MG63 (cell line): ENCODE measurements around the gene TMEM9B. TPM values are rescaled to one million over a fixed set of nuclear protein-coding genes. Genes with fewer than 3 reads are reported as not detected.
"Not testable (repeated sequence)": the region's sequence is repeated elsewhere in the genome, so short reads cannot be mapped to it uniquely, and the experiment has no call there.

Source experiments
- DNase-seq: peaks from one replicate; pipeline ENCODE4 v3.0.0-alpha.2; 2020
- H3K27me3 ChIP-seq: fragments of 250-450 bp; sonication (Bioruptor Pico); 2 replicates; pipeline ENCODE4 v1.5.1; 2020; ENCODE audit warnings: mild to moderate bottlenecking, moderate library complexity
- H3K36me3 ChIP-seq: fragments of 250-450 bp; sonication (Bioruptor Pico); 2 replicates; pipeline ENCODE4 v1.5.1; 2020; ENCODE audit warnings: mild to moderate bottlenecking, moderate library complexity
- H3K4me3 ChIP-seq: fragments of 250-450 bp; sonication (Bioruptor Pico); 2 replicates; pipeline ENCODE4 v1.5.1; 2020; ENCODE audit warnings: mild to moderate bottlenecking, moderate library complexity
- H3K9me3 ChIP-seq: fragments of 250-450 bp; sonication (Bioruptor Pico); 2 replicates; pipeline ENCODE4 v1.5.1; 2020; ENCODE audit warnings: mild to moderate bottlenecking, moderate library complexity
- total RNA-seq: library from RNA; depleted of rRNA; stranded (reverse); fragments of >200 nt; shearing (Covaris generic); gene quantifications from 2 replicates; pipeline ENCODE4 v1.2.3, GENCODE V29; 2014; ENCODE audit warnings: low replicate concordance

The TMEM9B gene
- total RNA-seq, 1 experiment from 2014 or later: 44.4 TPM

DNA sequence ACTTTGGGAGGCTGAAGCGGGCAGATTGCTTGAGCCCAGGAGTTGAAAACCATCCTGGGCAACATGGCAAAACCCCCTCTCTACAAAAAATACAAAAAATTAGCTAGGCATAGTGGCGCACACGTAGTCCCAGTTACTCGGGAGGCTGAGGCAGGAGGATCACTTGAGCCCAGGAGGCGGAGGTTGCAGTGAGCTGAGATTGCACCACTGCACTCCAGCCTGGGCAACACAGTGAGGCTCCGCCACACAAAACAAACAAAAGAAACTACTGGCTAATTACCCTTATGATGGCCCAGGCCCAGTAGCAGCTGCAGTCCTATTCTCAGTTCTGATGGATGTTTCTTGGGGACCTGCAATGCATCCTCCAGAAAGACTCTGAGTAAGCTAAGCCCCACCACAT is 22.5 kb upstream of the TMEM9B start:
- H3K9me3 ChIP-seq, H3K27me3 ChIP-seq, H3K36me3 ChIP-seq, DNase-seq, H3K4me3 ChIP-seq: not testable (repeated sequence)

DNA sequence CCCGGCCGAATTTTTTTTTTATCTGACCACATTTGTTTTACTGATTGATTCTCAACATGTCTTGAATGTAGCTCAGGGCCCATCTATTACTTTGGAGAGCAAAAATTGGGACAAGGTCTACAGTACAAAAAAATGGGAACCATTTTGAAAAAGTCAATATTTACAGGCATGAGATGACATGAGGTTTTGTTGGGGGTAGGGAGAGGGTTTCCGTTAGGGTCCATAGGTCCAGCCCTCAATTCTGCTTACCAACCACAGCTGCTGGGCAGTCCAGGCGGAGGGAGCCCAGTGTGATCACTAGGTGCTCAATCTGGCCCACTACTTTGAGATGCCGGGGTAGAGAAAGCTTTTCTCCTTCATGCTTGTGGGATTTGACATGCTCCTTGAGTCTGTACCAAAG is 21.2 kb upstream of the TMEM9B start:
- Histone ChIP-seq H3K27me3 (no peaks in the 10 kb centered on the region), H3K4me3 (no peak overlapping the region), H3K36me3 (no peaks in the 10 kb centered on the region), H3K9me3 (no peaks in the 10 kb centered on the region)
- no peak for DNase-seq

DNA sequence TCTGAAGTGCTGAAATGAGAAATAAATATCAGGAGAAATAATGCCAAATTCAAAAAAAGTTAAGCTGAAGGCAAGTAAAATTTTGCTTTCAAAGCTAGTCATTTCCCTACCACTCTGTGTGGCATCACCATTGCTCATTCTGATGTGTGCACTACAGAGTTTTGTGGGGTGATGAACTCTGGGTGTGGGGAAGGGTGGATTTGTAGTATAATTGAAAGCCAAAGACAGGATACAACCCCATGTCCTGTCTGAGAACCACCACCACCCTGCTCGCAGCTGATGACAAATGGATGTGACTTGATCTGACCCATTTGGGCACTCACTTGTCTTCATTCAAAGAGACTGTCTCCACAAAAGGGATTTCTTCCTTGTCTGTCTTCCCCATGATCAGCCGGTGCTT is 19.3 kb upstream of the TMEM9B start:
- no peak for DNase-seq

DNA sequence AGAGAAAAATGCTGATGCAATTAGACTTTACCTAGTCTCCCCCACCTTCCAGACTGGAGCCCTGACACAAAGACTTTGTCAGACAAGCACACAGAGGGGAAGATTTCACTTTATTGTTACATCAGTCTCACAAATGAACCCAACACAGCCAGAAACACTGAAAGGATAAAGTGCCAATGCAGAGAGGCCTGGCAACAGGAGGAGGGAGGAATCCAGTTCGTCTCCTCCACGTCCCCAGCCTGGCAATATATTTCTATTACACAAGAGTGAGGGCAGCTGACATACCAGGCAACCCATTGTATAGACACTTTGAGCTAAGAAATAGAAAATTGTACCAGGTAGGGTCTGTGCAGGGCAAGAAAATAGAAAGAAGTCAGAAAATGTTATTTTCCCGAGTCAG is 16.2 kb upstream of the TMEM9B start:
- Histone ChIP-seq H3K4me3 (no peak overlapping the region), H3K36me3 (no peaks in the 10 kb centered on the region), H3K9me3 (no peaks in the 10 kb centered on the region), H3K27me3 (no peaks in the 10 kb centered on the region)
- no peak for DNase-seq

More for the DNA sequence above, 19.3 kb upstream of the TMEM9B start:
- no peaks in the 10 kb centered on the region for H3K36me3 ChIP-seq
- no peak overlapping the region for H3K4me3 ChIP-seq
- H3K9me3 ChIP-seq: no peaks in the 10 kb centered on the region
- H3K27me3 ChIP-seq: no peaks in the 10 kb centered on the region

DNA sequence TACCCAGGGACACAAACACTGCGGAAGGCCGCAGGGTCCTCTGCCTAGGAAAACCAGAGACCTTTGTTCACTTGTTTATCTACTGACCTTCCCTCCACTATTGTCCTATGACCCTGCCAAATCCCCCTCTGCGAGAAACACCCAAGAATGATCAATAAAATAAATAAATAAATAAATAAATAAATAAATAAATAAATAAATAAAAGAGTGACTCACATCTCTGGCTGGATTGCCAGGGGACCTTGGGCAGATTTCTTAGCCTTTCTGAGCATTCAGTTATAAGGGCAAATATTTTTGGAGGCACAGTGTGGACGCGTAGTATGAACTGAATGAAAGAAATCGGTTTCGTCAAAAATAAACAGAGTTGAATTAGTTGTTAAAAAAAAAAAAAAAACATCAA is 15.1 kb upstream of the TMEM9B start:
- not testable (repeated sequence) for H3K4me3 ChIP-seq, H3K27me3 ChIP-seq

DNA sequence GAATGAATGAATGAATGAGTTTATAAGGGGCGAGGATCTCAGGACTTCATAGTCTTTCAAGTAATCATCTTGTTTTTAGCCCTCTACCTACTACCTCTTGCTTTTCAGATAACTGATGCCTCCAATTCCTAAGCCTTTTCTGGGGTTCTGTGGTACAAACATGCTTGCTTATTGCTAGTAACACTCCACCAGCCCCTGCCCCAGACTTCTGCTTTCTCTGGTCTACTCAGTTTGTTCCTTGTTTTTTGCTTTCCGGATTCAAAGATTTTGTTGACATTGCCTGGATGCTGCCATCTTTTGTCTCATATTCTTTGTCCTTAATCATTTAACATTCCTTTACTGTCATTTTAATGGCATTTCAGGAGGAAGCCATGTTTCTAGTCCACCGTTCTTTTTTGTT is 8.9 kb upstream of the TMEM9B start:
- Histone ChIP-seq H3K4me3 (no peak overlapping the region), H3K36me3 (no peaks in the 10 kb centered on the region), H3K27me3 (no peaks in the 10 kb centered on the region), H3K9me3 (no peaks in the 10 kb centered on the region)
- DNase-seq: no peak

More for the DNA sequence above, 15.1 kb upstream of the TMEM9B start:
- H3K36me3 ChIP-seq, H3K9me3 ChIP-seq, DNase-seq: not testable (repeated sequence)

DNA sequence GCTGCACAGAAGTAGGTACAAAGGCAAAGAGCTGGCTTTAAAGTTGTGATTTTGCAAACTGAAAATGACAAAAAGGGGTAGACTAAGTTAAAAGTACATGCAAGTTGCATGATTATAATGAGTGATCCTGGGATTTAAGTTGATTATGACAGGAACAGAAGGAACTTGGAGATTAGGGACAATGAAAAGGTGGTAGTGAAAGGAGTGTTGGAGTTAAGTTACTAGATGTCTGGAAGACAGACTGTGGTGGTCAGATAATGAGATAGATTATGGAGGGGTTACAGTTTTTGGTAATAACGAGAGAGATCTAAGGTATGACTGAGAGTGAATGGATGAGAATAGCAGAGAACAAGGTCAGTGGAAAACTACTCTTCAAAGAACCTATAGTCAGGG is 7.7 kb upstream of the TMEM9B start:
- no peak overlapping the region for H3K4me3 ChIP-seq
- H3K36me3 ChIP-seq: no peaks in the 10 kb centered on the region
- DNase-seq: no peak
- no peaks in the 10 kb centered on the region for H3K27me3 ChIP-seq
- H3K9me3 ChIP-seq: no peaks in the 10 kb centered on the region

DNA sequence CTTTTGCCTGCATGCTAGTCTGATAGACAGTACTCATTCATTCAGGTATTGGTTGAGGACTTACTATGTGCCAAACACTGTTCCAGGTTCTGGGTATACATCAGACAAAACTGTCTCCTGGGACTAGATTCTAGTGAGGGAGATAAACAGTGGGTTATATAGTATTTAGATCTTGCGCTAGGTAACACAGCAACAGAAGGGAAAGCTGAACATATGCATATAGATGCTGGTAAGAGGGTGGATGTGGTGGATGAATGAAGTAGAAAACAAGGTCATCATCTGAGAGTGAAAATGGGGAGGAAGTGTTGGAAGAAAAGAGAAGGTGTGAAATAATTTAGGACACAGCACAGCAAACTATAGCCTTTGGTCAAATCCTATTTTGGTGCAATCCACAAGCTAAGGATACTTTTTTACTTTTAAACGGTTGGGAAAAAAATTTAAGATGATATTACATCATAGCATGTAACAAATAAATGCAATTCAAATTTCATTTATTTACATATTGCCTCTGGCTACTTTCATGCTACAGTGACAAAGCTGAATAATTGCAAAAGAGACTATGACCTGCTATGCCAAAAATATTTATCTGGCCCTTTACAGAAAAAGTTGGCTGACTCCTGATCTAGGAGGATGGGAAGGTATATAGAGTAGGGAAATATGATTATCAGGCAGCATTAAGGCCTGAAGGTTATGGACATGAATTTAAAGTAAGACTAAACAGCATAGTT is 7.1 kb upstream of the TMEM9B start:
- no peak for DNase-seq
- no peaks in the 10 kb centered on the region for H3K27me3 ChIP-seq
- H3K4me3 ChIP-seq: no peak overlapping the region
- H3K36me3 ChIP-seq: no peaks in the 10 kb centered on the region
- H3K9me3 ChIP-seq: no peaks in the 10 kb centered on the region

DNA sequence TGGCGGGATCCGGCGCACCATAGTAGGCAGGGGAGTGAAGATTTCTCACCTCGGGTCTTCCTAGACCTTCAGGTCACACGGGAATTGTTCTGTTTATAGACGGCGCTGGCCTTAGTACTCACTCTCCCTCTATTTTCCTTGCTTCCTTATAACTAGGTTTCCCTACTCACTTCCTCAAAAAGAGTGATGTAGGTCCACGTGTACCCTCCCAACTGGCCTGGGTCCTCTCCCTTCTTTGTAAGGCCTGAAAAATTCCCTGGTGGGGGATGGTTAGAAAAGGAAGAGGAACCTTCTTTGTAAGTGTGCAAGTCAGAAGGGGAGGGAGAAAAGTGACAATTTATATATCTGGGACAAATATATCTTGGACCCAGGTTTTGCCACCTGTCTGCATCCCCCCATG is 2.9 kb upstream of the TMEM9B start:
- no peak for DNase-seq
- Histone ChIP-seq H3K36me3 (peaks cover 2% of the 10 kb centered on the region), H3K4me3 (no peak overlapping the region), H3K9me3 (no peaks in the 10 kb centered on the region), H3K27me3 (no peaks in the 10 kb centered on the region)

DNA sequence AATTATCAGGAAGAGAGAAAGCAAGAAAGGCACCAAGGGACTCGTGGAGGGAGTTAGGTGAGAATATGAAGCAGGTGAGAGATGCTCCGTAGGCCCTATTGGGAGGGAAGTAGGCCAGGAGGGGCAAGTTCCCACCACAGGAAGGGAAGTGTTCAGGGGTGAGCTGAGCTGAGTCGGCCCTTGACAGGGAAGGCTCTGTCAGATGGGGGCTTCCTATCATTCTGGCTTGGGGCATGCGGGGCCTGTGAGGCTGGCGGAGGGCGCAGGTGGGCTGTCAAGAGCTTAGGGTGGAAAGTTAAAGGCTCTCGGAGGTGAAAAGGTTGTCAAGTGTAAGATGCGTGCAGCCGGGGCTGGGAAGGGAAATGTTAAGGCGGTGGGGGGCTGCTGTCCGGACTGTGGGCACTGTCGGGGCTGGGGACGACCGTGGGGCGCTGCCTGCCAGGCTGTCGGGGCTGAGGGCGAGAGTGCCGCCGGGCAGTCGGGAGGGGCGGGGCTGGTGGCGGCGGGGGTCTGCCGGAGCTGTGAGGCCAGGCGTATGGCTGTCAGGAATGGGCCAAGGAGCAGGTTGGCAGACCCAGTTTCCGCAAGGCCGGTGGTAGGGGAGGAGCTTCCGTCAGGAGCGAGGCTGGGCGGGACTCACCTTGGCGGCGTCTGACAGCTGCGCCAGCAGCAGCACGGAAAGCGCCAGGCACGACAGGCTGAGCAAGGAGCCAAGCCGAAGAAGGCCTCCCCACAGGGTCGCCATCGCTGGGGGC is 496 bp downstream of the TMEM9B start:
- peak; percentile 81 for DNase-seq
- H3K9me3 ChIP-seq: no peaks in the 10 kb centered on the region
- no peaks in the 10 kb centered on the region for H3K27me3 ChIP-seq
- H3K4me3 ChIP-seq: peak overlapping the region; percentile 93
- H3K36me3 ChIP-seq: peaks cover 10% of the 10 kb centered on the region

DNA sequence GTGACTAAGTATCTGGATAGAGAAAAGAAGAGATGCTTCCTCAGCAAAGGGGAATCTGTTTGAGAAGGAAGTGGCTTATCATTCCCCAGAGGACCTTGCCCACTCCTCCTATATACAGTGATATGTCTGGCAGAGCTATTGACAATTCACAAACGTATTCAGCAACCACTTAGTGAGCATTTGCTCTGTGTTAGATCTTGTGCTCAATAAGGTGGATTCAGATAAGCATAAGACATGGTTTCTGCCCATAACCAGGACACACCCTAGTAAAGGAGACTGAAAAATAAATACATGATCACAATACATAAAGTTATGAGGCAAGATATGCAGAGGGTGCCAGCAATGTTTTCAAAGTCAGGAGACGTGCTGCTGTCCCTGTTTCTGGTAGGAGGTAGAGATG is 1.4 kb downstream of the TMEM9B start:
- Histone ChIP-seq H3K36me3 (peaks cover 10% of the 10 kb centered on the region), H3K4me3 (peak overlapping the region; percentile 93), H3K9me3 (no peaks in the 10 kb centered on the region), H3K27me3 (no peaks in the 10 kb centered on the region)
- no peak for DNase-seq

DNA sequence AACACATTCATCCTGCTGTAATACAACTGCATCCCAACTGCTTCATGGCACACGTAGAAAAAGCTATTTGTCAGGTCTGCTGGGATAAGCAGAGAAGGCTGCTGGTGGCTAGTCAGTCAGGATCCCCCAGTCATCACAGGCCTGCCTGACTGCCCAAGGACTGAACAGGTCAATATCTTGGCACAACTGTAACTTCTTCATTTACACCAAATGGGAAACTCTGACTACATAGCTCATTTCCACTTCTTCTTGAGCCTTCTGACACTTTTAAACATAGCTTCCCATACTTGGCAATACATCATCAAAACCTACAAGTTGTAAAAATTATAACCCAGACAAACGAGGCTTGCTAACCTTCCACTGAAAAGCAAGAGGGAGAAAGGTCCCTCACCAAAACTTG is 2.8 kb downstream of the TMEM9B start:
- Histone ChIP-seq H3K9me3 (no peaks in the 10 kb centered on the region), H3K36me3 (peaks cover 10% of the 10 kb centered on the region), H3K4me3 (no peak overlapping the region), H3K27me3 (no peaks in the 10 kb centered on the region)
- DNase-seq: no peak

DNA sequence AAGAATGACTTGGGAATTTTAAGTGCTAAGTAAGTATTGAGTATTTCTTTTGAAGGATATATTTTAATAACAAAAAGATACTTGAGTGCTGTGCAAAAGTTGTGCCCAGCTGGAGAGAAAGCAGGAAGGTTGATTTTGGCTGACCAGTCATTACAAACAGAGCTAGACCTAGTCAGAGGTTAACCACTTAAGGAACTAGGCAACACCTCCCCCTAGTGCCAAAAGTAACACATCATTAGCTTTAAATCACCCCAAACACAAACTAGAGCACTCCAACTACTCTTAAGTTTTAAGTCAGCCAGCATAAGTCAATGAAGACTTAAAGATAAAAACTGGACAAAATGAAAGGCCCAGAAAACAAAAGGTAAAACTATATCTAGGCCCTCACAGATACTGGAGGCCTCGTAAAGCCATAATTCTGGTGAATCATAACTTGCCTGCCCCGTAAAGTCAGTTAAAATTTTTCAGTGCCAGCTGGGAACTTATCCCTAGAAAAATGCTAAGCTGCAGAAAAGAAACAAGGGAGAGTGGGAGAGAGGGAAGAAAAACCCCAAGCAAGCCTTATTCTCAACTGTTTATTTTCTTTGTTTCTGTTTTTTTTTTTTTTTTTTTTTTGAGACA is 4.6 kb downstream of the TMEM9B start:
- DNase-seq: peak; percentile 38
- H3K4me3 ChIP-seq: 0 out of 2 replicates have a peak overlapping the region, but pooled peaks have one; percentile 14
- H3K27me3 ChIP-seq: no peaks in the 10 kb centered on the region
- no peaks in the 10 kb centered on the region for H3K9me3 ChIP-seq
- peaks cover 18% of the 10 kb centered on the region for H3K36me3 ChIP-seq

DNA sequence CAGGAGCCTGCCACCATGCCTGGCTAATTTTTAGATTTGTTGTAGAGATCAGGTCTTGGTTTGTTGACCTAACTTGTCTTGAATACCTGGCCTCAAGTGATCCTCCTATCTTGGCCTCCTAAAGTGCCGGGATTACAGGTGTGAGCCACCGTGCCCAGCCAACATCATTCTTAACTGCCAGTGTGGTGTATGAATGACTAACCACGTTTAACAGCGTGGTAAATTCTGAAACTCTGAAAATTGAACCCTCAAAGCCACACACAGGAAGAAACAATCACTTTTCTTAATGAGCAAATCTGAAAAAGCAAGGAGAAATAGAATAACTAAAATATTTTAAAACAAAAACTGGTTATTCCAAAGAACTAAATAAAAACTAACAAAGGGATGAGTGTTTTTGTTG is 7.4 kb downstream of the TMEM9B start:
- Histone ChIP-seq H3K4me3 (no peak overlapping the region), H3K36me3 (peaks cover 21% of the 10 kb centered on the region), H3K27me3 (no peaks in the 10 kb centered on the region), H3K9me3 (no peaks in the 10 kb centered on the region)
- no peak for DNase-seq

DNA sequence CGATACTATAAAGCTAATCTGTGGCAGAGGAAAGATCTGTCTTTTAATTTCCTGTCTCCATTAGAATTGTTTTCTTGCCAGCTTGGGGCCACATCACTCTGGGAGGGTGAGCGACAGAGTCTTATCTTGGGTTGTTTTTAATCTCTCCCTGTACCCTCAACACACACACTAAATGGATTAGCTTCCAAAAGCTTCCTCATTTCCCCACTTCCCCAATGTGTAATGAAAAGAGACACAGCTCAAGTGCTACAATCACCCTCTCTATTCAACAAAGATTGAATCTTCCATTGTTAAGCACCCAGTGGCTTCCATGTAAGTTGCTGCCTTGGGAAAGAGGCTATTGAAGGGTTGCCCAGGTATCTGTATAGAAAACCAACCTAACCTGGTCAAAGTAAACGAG is 15.4 kb downstream of the TMEM9B start:
- Histone ChIP-seq H3K36me3 (peaks cover 41% of the 10 kb centered on the region), H3K9me3 (no peaks in the 10 kb centered on the region), H3K27me3 (no peaks in the 10 kb centered on the region), H3K4me3 (no peak overlapping the region)
- DNase-seq: no peak

DNA sequence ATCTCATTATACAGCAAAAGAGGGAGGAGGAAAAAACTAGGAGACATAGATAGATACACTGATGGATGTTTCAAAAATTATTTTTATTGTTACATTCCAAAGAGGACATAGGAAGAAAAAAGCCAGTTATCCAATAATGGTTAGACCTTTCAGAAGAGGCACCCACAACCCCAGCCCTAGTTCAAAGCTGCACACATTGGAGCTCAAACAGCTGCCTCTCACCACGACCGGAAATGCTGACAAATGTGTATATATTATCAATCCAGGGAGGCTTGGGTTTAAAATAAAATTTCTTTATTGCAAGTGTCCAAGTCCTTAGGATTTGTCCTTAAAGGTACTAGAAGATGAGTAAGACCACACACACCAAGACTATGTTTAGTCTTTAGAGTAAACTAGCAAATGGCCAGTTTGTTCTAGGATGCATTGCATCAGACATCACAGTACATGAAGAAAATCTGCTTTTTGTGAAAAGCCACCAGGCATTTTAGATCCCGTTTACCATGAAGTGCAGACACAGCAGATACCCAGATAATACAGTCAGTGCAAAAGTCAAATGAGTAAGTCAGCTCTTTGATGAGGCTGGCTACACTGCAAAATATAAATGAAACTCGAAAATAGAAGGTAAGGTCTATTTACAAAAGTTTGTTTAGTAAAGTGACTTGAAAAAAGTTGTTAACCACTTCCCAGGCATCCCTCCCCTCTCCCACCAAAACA is 16.9 kb downstream of the TMEM9B start:
- Histone ChIP-seq H3K27me3 (no peaks in the 10 kb centered on the region), H3K9me3 (no peaks in the 10 kb centered on the region), H3K36me3 (peaks cover 34% of the 10 kb centered on the region), H3K4me3 (no peak overlapping the region)
- DNase-seq: no peak

DNA sequence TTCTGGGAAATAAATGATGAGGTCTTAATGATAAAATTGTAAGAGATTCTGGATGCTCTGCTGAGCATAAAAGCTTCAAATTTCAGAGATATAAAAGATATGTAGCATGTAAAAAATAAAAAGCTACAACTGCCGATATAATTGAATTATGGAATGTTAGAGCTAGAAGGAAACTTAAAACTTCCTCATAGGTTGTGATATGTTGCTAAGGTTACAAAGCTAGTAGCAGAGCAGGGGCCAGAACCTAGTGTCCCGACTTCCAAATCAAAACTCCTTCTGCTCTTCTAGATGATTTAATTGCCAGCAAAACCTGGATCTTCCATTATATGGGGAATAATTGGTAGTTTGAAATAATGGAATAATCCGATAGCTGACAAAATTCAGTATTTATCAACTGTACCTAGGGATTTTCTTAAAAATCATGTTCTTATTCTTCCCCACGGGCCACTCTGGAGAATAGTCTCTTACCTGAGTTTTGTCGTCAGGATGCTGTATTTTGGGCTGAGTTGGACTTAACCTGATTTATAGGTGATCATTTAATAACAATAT is 21.6 kb downstream of the TMEM9B start, which contains the start of gene ASCL3:
Gene ASCL3 (minus strand): TSS at position 499 of the 549 bp plus-strand sequence. CDS start 4,855 bp downstream, outside the sequence.
- no peaks in the 10 kb centered on the region for H3K9me3 ChIP-seq

More for the DNA sequence above, 21.6 kb downstream of the TMEM9B start, which contains the start of gene ASCL3:
- no peak within 1 kb of the TSS for H3K4me3 ChIP-seq
- DNase-seq: no peak
- peaks cover 7% of the 10 kb centered on the region; the same call in 1 of the 2 replicates for H3K36me3 ChIP-seq
- no peaks in the 10 kb centered on the region for H3K27me3 ChIP-seq
